Pons (tissue), 1 donor: Measurements from ENCODE around the gene BTK.

Experiments used
- DNase-seq: peaks from one replicate; pipeline ENCODE4 v3.0.0-alpha.2; 2016; ENCODE audit warnings: low spot score

Gene BTK

GRCh38 chrX:101393530-101394305, 7.7 kb upstream of the BTK start:
- DNase-seq, result no peak

DNA sequence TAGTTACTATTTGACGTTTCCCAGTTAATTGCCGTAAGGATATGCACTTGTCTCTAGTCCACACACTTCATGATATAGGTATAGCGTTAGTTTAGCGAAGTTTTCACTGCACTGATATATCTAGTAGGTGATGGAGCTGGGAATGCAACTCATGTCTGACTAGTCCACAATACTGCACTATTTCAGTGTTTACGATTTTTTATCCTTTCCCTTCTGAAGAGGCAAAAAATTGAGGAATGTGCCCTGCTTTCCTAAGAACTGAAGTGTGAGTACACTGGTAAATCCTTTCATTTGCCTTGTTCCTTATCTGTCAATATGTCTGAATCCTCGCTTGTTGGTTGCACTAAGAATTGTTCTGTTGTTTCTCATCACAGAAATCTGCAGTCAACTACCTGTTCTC, 5.8 kb upstream of the BTK start:
- DNase-seq, result no peak

GRCh38 chrX:101390664-101391525, 4.9 kb upstream of the BTK start, which contains the start of gene RPL36A:
Gene RPL36A (plus strand): TSS chrX:101391011. CDS start chrX:101391044, 33 bp downstream.
- peak; percentile 88 for DNase-seq

DNA sequence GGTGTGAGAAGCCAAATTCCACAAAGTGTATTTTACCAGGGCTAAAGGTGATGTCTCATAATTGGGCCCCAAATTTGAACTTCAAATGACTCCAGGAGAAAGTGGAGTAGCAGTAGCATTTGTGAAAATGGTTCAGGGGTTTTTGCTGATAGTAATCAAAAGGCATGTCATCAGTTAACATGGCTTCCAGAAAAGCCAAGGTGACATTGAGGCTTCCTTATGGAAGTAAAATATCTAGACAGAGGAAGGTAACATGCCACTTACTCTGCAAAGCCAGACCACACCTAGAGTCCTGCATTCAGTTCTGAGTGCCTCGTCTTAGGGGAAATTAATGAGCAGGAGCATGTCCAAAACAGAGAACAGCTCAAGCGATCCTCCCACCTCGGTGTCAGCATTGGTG, 2.6 kb upstream of the BTK start:
- DNase-seq, result no peak

DNA sequence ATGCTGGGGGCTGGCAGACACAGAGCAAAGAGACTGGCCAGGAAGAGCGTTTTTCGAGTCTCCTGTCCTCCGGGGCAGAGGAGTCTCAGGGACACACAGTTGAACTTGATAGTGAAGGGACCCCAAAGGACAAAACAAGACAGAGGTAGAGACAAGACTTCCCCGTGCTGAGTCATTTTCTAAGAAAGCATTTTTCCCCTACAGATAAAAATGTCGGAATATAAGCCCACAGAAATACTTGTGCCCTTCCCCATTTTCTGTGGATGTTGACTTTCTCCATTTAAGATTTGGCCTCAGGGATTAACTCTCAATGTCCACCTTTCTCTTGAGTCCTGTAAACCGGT, 523 bp upstream of the BTK start:
- DNase-seq, result no peak

- no peak for DNase-seq
These were observed 836 bp downstream of the BTK start for GRCh38 chrX:101385026-101385684.

DNA sequence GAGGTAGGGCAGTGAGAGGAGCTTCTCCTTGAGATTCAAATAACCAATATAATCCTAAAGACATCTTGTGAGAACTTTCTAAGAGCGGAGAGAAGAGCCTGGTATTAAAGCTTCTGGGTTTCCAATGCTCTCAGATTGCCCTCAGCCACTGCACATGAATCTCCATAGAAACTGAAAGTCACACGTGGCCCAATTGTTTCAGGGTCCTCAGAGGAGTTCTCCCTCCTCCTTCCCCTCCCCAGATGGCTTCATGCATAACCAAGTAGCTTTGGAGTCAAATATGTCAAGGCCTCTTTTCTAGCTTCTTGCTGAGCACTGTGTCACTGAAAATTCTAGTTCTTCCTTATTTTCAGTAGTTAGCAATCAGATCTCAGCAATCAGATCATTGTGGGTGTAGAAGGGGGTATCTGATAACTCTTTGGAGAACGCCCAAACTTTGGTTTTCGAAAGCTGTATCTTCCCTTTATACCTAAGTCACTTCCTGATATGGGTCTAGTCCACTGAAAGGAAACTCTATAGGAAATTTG, 2.2 kb downstream of the BTK start:
- DNase-seq, result no peak

DNA sequence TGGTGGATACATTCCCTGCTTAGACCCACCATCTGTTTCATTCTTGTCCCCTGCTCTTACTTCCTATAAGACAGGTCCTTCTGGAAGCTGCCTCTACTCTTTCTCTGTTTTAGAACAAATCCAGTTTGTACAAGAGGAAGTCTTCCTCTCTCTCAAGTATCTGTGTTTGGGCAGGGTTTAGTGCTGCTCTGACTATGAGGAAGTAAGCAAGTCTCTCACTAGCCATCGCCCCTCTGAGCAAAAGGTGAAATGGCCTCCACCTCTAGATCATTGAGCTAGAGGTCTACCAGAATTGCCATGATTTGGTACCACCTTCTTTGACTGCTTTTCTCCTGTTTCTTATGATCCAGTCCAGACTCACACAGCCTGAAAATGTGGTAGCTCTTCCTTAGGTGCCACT, 8.4 kb downstream of the BTK start:
- no peak for DNase-seq

- no peak for DNase-seq
These were observed 15.0 kb downstream of the BTK start for GRCh38 chrX:101370888-101371504.

GRCh38 chrX:101369687-101370086, 16.3 kb downstream of the BTK start:
- no peak for DNase-seq

DNA sequence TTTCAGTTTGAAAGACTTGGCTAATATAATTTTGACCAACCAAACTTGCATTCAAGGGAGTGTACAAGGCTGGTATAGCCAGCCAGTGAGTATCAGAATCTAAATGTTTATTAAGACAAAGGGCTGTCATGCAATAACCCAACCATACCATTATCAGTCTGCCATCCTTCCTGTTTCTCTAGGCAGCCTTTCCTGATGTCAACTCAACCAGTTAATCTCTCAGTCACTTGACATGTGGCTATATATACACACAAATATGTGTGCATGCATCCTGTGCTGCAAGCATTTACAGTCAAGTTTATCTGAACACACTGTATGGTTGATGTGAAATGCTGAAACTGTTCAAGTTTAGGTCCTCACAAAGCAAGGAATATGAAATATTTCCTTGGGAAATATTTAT, 17.2 kb downstream of the BTK start:
- DNase-seq, result no peak

DNA sequence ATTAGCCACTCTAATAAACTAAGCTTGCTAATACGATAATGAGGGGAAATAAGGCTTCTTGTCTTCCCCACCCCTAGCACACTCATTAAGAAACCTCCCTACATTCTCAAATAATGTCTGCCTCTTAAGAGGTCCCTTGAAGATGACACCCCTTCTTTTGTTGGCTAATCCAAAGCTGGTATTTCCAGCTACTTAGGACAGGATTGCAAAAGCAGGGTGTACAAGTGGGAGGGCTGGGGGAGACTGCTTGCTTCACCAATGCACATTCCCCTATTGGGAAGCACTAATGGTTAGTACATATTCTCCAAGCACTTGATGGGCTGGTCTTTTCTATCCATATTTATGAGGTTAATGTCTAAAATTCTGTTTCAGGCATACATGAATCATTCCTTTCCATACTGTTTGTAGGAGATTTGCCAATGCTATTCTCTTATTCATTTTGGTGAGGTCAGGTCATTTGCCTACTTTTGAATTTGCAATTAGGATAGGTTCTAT, 20.6 kb downstream of the BTK start:
- DNase-seq, result no peak

DNA sequence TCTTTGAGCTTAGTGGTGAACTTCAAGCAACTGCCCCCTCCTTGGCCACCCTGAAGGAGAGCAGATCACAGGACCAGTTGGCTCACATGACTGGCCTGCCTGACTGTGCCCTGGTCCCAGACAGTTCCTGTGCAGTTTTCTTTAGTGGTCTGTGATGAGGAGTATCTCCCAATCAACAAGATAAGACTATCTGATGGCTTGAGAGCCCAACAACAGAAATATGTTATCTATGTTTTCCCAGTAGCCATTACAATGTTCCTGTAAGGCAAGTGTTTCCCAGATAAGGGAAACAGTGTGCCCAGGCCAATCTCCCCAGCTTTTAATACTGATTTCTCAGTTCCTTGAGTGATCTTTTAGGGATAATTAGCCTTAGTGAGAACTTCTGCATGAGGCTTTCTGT, 23.2 kb downstream of the BTK start:
- no peak for DNase-seq

GRCh38 chrX:101362116-101362515, 23.9 kb downstream of the BTK start:
- no peak for DNase-seq

- DNase-seq, result no peak
These were observed 25.6 kb downstream of the BTK start for GRCh38 chrX:101360390-101360789.

GRCh38 chrX:101359966-101360365, 26.0 kb downstream of the BTK start:
- no peak for DNase-seq

DNA sequence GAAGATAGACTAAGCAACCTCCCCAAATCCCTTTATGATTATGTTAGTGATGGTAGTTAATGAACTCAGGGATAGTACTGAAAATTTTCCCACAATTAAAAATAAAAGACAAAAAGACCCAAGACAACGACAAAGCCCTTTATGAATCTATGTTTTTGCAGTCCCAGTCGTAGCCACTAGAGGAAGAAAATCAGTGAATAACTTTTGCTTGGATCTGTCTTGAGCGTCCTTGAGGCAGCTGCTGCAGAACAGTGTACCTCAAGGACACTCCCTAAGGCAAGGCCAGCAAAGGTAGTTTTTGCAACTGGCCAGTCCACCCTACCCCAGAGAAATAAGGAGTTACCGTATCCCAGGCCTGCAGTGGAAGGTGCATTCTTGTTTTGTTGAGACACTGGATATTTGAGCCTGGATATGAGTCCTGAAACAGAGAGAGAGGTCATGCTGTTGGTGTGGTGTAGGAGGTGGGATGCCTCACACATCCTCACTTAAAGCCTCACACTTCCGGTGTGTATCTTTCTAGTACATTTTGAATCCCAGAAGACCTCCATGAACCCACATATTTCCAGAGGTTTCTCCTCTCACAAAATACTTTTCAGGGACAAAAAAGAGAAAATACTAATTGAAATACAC, 28.7 kb downstream of the BTK start:
- DNase-seq, result no peak

DNA sequence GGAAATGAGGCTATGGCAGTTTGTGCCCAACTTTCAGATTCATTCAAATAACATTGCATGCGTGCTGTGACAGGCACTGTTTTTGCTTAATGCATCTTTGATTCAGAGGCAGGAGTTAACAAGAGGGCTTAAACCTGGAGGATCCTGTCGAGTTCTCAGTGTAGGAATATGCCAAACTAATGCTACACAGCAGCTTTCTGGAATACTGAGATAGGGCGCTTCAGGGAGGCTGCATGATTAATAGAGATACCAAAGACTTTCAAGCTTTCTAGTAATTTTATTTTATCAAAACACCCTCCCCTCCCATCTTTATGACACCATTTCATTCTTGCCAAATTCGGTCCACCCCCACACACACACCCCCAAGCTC, 36.8 kb downstream of the BTK start:
- DNase-seq, result no peak

DNA sequence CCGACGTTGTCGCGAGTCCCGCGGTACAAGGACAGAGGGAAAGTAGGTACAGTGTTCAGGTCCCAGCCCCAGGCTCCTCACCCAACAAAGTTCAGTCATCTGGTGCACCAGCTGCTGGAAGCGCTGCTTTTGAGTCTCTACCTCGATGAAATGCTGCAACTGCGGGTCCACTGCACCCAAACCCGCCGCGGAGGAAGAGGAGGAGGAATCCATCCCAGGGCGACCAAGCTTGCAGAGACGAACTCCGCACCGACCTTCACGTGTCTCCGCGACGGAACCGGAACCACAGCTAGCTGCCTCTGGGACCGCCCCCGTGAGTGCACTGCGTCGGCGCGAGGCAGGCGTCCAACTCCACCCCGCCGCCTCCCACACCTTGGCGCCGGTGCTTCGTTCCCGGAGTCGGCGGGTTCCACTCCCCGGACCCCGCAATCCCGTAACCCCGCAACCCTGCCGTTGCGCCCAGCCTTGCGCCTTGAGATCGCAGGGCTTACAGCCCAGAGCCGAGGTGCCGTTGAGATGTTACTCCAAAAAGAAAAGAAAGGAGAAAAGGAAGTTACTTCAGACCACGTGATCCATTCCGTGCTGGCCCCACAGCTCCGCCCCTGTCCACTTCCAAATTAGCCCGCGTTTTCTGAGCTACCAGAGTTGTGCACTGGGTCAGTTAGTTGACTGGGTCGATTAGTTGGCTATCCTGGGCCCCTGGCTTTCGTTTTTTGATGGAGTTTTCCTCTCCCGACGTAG, 37.4 kb downstream of the BTK start, which contains the start of gene TIMM8A:
Gene TIMM8A (minus strand): TSS at position 291 of the 741 bp plus-strand sequence. CDS start 78 bp downstream, at position 213.
- peak; percentile 53 for DNase-seq

DNA sequence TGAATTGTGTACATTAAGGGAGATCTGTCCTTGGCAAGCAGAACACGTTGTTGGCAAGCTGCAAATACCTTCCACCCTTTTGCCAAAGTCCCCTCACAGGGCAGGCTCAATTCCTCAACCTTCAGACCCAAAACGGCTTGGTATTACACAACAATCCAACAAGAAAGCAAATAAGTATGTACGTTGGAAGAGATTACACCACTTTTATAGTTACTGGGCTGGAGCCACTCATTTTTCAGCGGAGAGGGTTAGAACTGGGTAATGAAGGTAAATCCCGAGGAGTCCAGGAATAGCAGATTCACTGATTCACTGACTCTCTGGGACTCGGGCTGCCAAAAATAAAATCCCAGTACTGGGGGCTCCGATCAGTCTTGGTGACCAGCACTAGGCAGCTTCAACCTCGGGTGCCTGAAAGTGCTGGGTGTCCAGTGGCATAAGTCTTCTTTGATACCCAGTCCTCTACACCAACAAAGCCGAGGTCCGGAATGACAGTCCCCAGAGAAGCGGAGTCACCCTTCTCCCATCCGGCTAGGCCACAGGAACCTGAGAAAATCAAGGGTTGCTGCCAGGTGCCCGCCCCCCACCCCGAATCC, 38.0 kb downstream of the BTK start:
- no peak for DNase-seq
